SK-N-SH (cell line): ENCODE results near the gene BTN1A1. TPM values are rescaled to one million over a fixed set of nuclear protein-coding genes. Genes with fewer than 3 reads are reported as not detected.

ENCODE experiments used
- CTCF ChIA-PET: fragments of 300-600, 350-600 bp; formaldehyde crosslinking; extraction: SDS; loops from one replicate; lab custom pipeline; 2021; lab: Yijun Ruan, JAX
- POLR2A ChIA-PET: fragments of 350-600 bp; sonication (Branson Sonifier 250); formaldehyde crosslinking; extraction: SDS; loops from one replicate; lab custom pipeline; 2020; ENCODE audit warnings: antibody characterized with exemption, inconsistent platforms; lab: Yijun Ruan, JAX
- DNase-seq: peaks from one replicate; pipeline ENCODE4 v3.0.0; 2012
- H2AFZ ChIP-seq: fragments of 200-600 bp; sonication (generic); 2 replicates; pipeline ENCODE4 v1.8.1; 2016; ENCODE audit warnings: antibody characterized with exemption, mild to moderate bottlenecking, low read depth
- H3F3A ChIP-seq: fragments of 200-600 bp; sonication (generic); replicated peaks from 2 replicates; pipeline ENCODE3; 2016; ENCODE audit warnings: antibody characterized with exemption, mild to moderate bottlenecking; ENCODE audit not compliant: insufficient read depth
- H3K27ac ChIP-seq, 2 experiments: fragments of 200-500 bp in 1 of 2; fragments of 200-600 bp in 1 of 2; sonication (Bioruptor generic) in 1 of 2; sonication (generic), shearing (Covaris generic) in 1 of 2; 2 replicates each; pipeline versions ENCODE4 v1.5.1 to v1.6.1; 2014 to 2016; ENCODE audit warnings: low read depth in 2 of 2, inconsistent platforms in 1 of 2, low read length in 1 of 2, mild to moderate bottlenecking in 1 of 2, mixed read lengths in 1 of 2
- H3K27me3 ChIP-seq: fragments of 200-600 bp; sonication (generic), shearing (Covaris generic); 2 replicates; pipeline ENCODE4 v1.6.1; 2016; ENCODE audit warnings: mixed run types; ENCODE audit not compliant: insufficient read depth
- H3K36me3 ChIP-seq, 2 experiments: fragments of 200-500 bp in 1 of 2; fragments of 200-600 bp in 1 of 2; sonication (Bioruptor generic) in 1 of 2; sonication (generic) in 1 of 2; replicated peaks in 1 of 2; 2 replicates each; pipeline versions ENCODE3 to v1.5.1; 2014 to 2016; ENCODE audit warnings: low read length in 1 of 2, mild to moderate bottlenecking in 1 of 2; ENCODE audit not compliant: insufficient read depth in 2 of 2, control insufficient read depth in 1 of 2
- H3K4me1 ChIP-seq, 2 experiments: fragments of 200-500 bp in 1 of 2; fragments of 200-600 bp in 1 of 2; sonication (Bioruptor generic) in 1 of 2; sonication (generic), shearing (Covaris generic) in 1 of 2; 2 replicates each; pipeline versions ENCODE4 v1.5.1 to v1.6.1; 2014 to 2016; ENCODE audit warnings: low read depth in 1 of 2, low read length in 1 of 2, mixed run types in 1 of 2; ENCODE audit not compliant: insufficient read depth in 2 of 2, control insufficient read depth in 1 of 2
- H3K4me2 ChIP-seq: fragments of 200-600 bp; sonication (generic), shearing (Covaris generic); 2 replicates; pipeline ENCODE4 v1.6.1; 2017; ENCODE audit warnings: mixed run types
- H3K4me3 ChIP-seq, 2 experiments: fragments of 200-500 bp in 1 of 2; fragments of 200-600 bp in 1 of 2; sonication (Bioruptor generic) in 1 of 2; sonication (generic), shearing (Covaris generic) in 1 of 2; 2 replicates each; pipeline versions ENCODE4 v1.5.1 to v1.8.1; 2014 to 2016; ENCODE audit warnings: low read depth in 2 of 2, inconsistent platforms in 1 of 2, low read length in 1 of 2, mild to moderate bottlenecking in 1 of 2, mixed read lengths in 1 of 2, moderate library complexity in 1 of 2
- H3K79me2 ChIP-seq: fragments of 200-600 bp; sonication (generic); 2 replicates; pipeline ENCODE4 v1.8.1; 2017; ENCODE audit warnings: mild to moderate bottlenecking; ENCODE audit not compliant: insufficient read depth
- H3K9ac ChIP-seq: fragments of 200-600 bp; sonication (generic); 2 replicates; pipeline ENCODE4 v1.6.1; 2017; ENCODE audit warnings: mixed run types
- H3K9me2 ChIP-seq: fragments of 200-600 bp; sonication (generic); 2 replicates; pipeline ENCODE4 v1.6.1; 2017; ENCODE audit warnings: mixed run types
- H3K9me3 ChIP-seq: fragments of 200-600 bp; sonication (generic); 2 replicates; pipeline ENCODE4 v1.6.1; 2017; ENCODE audit warnings: mixed run types, mild to moderate bottlenecking, moderate library complexity
- H4K20me1 ChIP-seq: fragments of 200-600 bp; sonication (generic); 2 replicates; pipeline ENCODE4 v1.6.1; 2017; ENCODE audit warnings: mild to moderate bottlenecking, mixed run types; ENCODE audit not compliant: insufficient read depth
- EP300 ChIP-seq, 2 experiments: IDR thresholded peaks; 2 replicates each; pipeline versions ENCODE4 v1.4.0 to v1.6.1; 2012; ENCODE audit warnings: borderline replicate concordance in 1 of 2, low read depth in 1 of 2, low read length in 1 of 2
- FOSL2 ChIP-seq: IDR thresholded peaks from 2 replicates; pipeline ENCODE4 v1.4.0; 2012; ENCODE audit warnings: low read depth, mild to moderate bottlenecking, moderate library complexity, borderline replicate concordance
- JUND ChIP-seq: IDR thresholded peaks from 2 replicates; pipeline ENCODE4 v1.4.0; 2012
- MAX ChIP-seq: IDR thresholded peaks from 2 replicates; pipeline ENCODE4 v1.4.0; 2012; ENCODE audit warnings: low read depth
- MEF2A ChIP-seq: IDR thresholded peaks from 2 replicates; pipeline ENCODE4 v1.4.0; 2012; ENCODE audit warnings: low read depth, borderline replicate concordance
- NFIC ChIP-seq: IDR thresholded peaks from 2 replicates; pipeline ENCODE4 v1.4.0; 2012; ENCODE audit warnings: borderline replicate concordance
- RAD21 ChIP-seq: IDR thresholded peaks from 2 replicates; pipeline ENCODE4 v1.6.1; 2012; ENCODE audit warnings: mild to moderate bottlenecking, low read length
- REST ChIP-seq: IDR thresholded peaks from 2 replicates; pipeline ENCODE4 v1.6.1; 2012; ENCODE audit warnings: mild to moderate bottlenecking, low read depth, low read length, moderate library complexity
- SIN3A ChIP-seq: IDR thresholded peaks from 2 replicates; pipeline ENCODE4 v1.6.1; 2012; ENCODE audit warnings: low read depth, mild to moderate bottlenecking, low read length, moderate library complexity, borderline replicate concordance
- TAF1 ChIP-seq: IDR thresholded peaks from 2 replicates; pipeline ENCODE4 v1.6.1; 2012; ENCODE audit warnings: low read depth, mild to moderate bottlenecking, low read length, moderate library complexity, borderline replicate concordance
- USF2 ChIP-seq: fragments of 150-350 bp; IDR thresholded peaks from 2 replicates; pipeline ENCODE4 v1.6.1; 2017; ENCODE audit warnings: antibody characterized with exemption, low read length, low read depth, borderline replicate concordance
- YY1 ChIP-seq: IDR thresholded peaks from 2 replicates; pipeline ENCODE4 v1.4.0; 2012; ENCODE audit warnings: low read depth, mild to moderate bottlenecking
- ZBTB33 ChIP-seq: IDR thresholded peaks from 2 replicates; pipeline ENCODE4 v1.4.0; 2012; ENCODE audit warnings: low read depth, borderline replicate concordance
- WGBS: methylation state at CpG from one replicate; pipeline ENCODE4 v1.1.6; 2017; ENCODE audit warnings: low lambda C conversion rate; 5-methylcytosine and 5-hydroxymethylcytosine counted together
- polyA plus RNA-seq, 3 experiments: library from polyadenylated mRNA; depleted of rRNA; stranded (reverse); fragments of >200 nt; gene quantifications; 2 replicates each; pipeline ENCODE4 v1.2.3, GENCODE V29; 2012

BTN1A1 gene
- polyA plus RNA-seq, 1 of the 3 experiments (the other 2 are of a cell fraction), result not detected

- Histone ChIP-seq H3K9me3 (no peaks in the 10 kb centered on the region), H2AFZ (no peak overlapping the region), H4K20me1 (no peaks in the 10 kb centered on the region), H3K79me2 (no peaks in the 10 kb centered on the region), H3K4me3 (no peak overlapping the region), H3K9me2 (no peaks in the 10 kb centered on the region), H3K27ac (no peak overlapping the region), H3K4me2 (no peak overlapping the region), H3K9ac (no peak overlapping the region), H3F3A (no peaks in the 10 kb centered on the region), H3K4me1 (peaks cover 0 to 6% of the 10 kb centered on the region in 2 experiments; a peak in 1 of 4 replicates), H3K36me3 (no peaks in the 10 kb centered on the region), H3K27me3 (peaks cover 19% of the 10 kb centered on the region)
- ChIA-PET POLR2A (no interaction called here), CTCF (interaction anchor here (1.1 kb wide), 1 partner anchor 13 kb away, joined by 3 read pairs; no protein-coding TSS in a partner anchor)
- no peak for DNase-seq
- TF ChIP-seq EP300 (IDR thresholded peaks at IDR 0.05; ENCODE audit: borderline replicate concordance in 1 of 2, low read depth in 1 of 2, low read length in 1 of 2) (no peak), USF2 (no peak), SIN3A (no peak), NFIC (no peak), MEF2A (no peak), TAF1 (no peak), JUND (no peak), YY1 (no peak), REST (no peak), RAD21 (no peak), FOSL2 (no peak)
- 73% methylated on average over 4 of the region's 4 CpGs for WGBS
Observed at GRCh38 chr6:26497610-26498009, 2.5 kb upstream of the BTN1A1 start.

- H3K9me2 ChIP-seq, result no peaks in the 10 kb centered on the region
- TF ChIP-seq REST (no peak), MAX (peak; percentile 80), MEF2A (no peak), ZBTB33 (no peak)
- peak overlapping the region; percentile 38 to 43; a peak in 3 of 4 replicates for H3K4me3 ChIP-seq
- no peak overlapping the region for H3K9ac ChIP-seq
- H3K9me3 ChIP-seq, result no peaks in the 10 kb centered on the region
- 26% methylated on average over 22 of the region's 49 CpGs for WGBS
- DNase-seq, result peak; percentile 69
- peaks cover 14% of the 10 kb centered on the region for H3K27me3 ChIP-seq
- H3K4me1 ChIP-seq, result peaks cover 0 to 6% of the 10 kb centered on the region in 2 experiments; a peak in 1 of 4 replicates
- CTCF ChIA-PET, result interaction anchor here (0.8 to 3.7 kb wide), 3 partner anchors 9 to 160 kb away, joined by 3 to 19 read pairs (median 4); partner anchors contain the start of gene HMGN4
- no peaks in the 10 kb centered on the region for H3F3A ChIP-seq
- peak overlapping the region; percentile 74; the same call in 1 of the 2 replicates for H2AFZ ChIP-seq
- H3K36me3 ChIP-seq, result no peaks in the 10 kb centered on the region
- POLR2A ChIA-PET, result no interaction called here
- H3K27ac ChIP-seq, result no peak overlapping the region
- H4K20me1 ChIP-seq, result no peaks in the 10 kb centered on the region
- peak overlapping the region; percentile 74 for H3K4me2 ChIP-seq
- H3K79me2 ChIP-seq, result no peaks in the 10 kb centered on the region
Observed at GRCh38 chr6:26501482-26501986, 1.4 kb downstream of the BTN1A1 start.
